RWPE2 (cell line): ENCODE measurements around the gene TMOD3.
A peak's percentile ranks its signal among the peaks of the same experiment; 100 is the strongest.

ENCODE experiments used
- ATAC-seq: fragments of 200-7000 bp; cut with Tn5 transposase; 3 replicates; pipeline ENCODE4 v1.9.1; 2021; ENCODE audit warnings: low read depth
- DNase-seq: peaks from one replicate; pipeline ENCODE4 v3.0.0-alpha.2; 2020; ENCODE audit warnings: low spot score
- H3K27ac ChIP-seq: fragments of 450-650 bp; 2 replicates; pipeline ENCODE4 v1.5.1; 2017; ENCODE audit warnings: mild to moderate bottlenecking; ENCODE audit not compliant: poor library complexity, severe bottlenecking
- H3K27me3 ChIP-seq: fragments of 250-450 bp; sonication (Bioruptor Pico); 2 replicates; pipeline ENCODE4 v1.5.1; 2021; ENCODE audit warnings: mild to moderate bottlenecking, moderate library complexity; ENCODE audit not compliant: insufficient read depth, poor library complexity, severe bottlenecking
- H3K36me3 ChIP-seq: fragments of 250-450 bp; sonication (Bioruptor Pico); 2 replicates; pipeline ENCODE4 v1.5.1; 2020; ENCODE audit warnings: low read depth, mild to moderate bottlenecking, moderate library complexity
- H3K4me1 ChIP-seq: fragments of 250-450 bp; sonication (Bioruptor Pico); 2 replicates; pipeline ENCODE4 v1.5.1; 2021; ENCODE audit warnings: mild to moderate bottlenecking, moderate library complexity; ENCODE audit not compliant: insufficient read depth, poor library complexity, severe bottlenecking
- H3K4me3 ChIP-seq: fragments of 250-450 bp; sonication (Bioruptor Pico); 2 replicates; pipeline ENCODE4 v1.5.1; 2021; ENCODE audit warnings: mild to moderate bottlenecking, moderate library complexity; ENCODE audit not compliant: severe bottlenecking
- H3K9me3 ChIP-seq: fragments of 250-450 bp; sonication (Bioruptor Pico); 2 replicates; pipeline ENCODE4 v1.5.1; 2021; ENCODE audit warnings: mild to moderate bottlenecking, moderate library complexity; ENCODE audit not compliant: severe bottlenecking
- TF ChIP-seq, protein P1 (sequence below): fragments of 450-650 bp; IDR thresholded peaks from one replicate; pipeline ENCODE4 v1.5.1; 2017; ENCODE audit warnings: mild to moderate bottlenecking, moderate library complexity; ENCODE audit not compliant: poor library complexity, severe bottlenecking

The TMOD3 gene

DNA sequence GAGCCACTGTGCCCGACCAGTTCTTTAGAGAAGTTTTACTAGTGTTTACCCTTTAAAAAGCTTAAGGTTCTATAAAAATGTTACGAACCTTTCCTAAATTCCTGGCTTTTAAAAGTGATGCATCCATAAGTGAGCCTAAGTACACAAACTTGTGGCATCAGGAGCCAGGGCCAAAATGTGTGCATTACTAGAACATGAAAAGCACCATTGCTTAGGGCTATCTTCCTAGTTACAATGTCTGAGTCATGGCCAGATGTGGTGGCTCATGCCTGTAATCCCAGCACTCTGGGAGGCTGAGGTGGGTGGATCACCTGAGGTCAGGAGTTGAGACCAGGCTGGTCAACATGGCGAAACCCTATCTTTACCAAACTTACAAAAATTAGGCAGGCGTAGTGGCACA is 102.2 kb downstream of the TMOD3 start:
- peaks cover 64% of the 10 kb centered on the region for H3K36me3 ChIP-seq
- H3K4me1 ChIP-seq: peaks cover 5% of the 10 kb centered on the region
- H3K9me3 ChIP-seq: no peaks in the 10 kb centered on the region
- peak; percentile 81 for ATAC-seq
- H3K4me3 ChIP-seq: no peak overlapping the region
- H3K27me3 ChIP-seq: no peaks in the 10 kb centered on the region
- H3K27ac ChIP-seq: peak overlapping the region; percentile 29
- TF ChIP-seq, protein P1, sequence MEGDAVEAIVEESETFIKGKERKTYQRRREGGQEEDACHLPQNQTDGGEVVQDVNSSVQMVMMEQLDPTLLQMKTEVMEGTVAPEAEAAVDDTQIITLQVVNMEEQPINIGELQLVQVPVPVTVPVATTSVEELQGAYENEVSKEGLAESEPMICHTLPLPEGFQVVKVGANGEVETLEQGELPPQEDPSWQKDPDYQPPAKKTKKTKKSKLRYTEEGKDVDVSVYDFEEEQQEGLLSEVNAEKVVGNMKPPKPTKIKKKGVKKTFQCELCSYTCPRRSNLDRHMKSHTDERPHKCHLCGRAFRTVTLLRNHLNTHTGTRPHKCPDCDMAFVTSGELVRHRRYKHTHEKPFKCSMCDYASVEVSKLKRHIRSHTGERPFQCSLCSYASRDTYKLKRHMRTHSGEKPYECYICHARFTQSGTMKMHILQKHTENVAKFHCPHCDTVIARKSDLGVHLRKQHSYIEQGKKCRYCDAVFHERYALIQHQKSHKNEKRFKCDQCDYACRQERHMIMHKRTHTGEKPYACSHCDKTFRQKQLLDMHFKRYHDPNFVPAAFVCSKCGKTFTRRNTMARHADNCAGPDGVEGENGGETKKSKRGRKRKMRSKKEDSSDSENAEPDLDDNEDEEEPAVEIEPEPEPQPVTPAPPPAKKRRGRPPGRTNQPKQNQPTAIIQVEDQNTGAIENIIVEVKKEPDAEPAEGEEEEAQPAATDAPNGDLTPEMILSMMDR: no peak
- no peak for DNase-seq

DNA sequence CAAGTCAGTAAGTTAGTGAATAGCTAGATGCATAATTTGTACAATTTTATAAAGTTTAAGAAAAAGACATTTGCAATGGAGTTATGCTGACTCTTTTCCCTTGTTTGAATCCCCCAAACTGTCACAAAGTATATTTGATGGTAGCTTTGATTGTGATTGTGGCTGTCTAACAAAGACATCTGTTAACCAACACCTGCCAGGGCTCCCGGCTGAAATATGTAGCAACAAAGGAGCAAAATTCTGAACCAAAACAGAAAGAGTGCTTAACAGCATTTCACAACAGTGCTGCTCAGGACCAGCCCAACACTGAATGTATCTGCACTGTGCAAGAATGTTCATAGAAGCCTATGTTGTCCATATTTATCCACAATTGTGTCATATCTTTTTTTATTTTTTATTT is 102.7 kb downstream of the TMOD3 start:
- no peak overlapping the region for H3K4me3 ChIP-seq
- no peak for DNase-seq
- no peak for ATAC-seq
- no peaks in the 10 kb centered on the region for H3K27me3 ChIP-seq
- H3K36me3 ChIP-seq: peaks cover 66% of the 10 kb centered on the region
- H3K9me3 ChIP-seq: no peaks in the 10 kb centered on the region
- peaks cover 5% of the 10 kb centered on the region for H3K4me1 ChIP-seq
- peak overlapping the region; percentile 29 for H3K27ac ChIP-seq
- TF ChIP-seq, protein P1: no peak

DNA sequence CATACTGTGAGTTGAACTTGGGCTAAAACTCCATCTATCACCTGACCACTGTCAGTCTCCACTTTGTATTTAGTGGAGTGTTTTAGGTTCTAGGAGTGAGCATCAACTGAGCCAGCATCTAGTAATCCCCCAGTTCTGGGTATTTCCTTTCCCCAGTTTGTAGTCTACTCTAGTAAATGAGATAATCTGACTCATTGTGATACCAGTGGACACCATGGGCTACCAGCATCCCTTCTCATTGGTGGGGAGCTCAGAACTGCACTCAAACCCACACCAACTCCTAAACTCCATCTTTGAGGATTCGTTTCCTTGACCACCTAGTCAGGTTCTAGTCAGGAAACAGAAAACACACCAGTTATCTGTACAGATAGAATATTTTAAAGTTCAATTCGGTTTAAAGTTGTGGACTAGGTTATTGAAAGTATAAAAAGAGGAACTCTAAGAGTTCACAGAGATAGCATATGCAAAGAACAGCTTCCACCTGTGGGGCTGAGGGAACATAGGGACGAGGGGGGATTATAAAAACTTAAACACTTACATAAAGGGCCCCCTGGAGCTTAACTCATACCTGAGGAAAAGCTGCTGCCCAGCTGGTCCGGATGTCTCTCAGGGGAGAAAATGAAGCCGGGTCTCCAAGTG is 106.1 kb downstream of the TMOD3 start:
- no peak for ATAC-seq
- H3K27ac ChIP-seq: no peak overlapping the region
- no peak for DNase-seq

DNA sequence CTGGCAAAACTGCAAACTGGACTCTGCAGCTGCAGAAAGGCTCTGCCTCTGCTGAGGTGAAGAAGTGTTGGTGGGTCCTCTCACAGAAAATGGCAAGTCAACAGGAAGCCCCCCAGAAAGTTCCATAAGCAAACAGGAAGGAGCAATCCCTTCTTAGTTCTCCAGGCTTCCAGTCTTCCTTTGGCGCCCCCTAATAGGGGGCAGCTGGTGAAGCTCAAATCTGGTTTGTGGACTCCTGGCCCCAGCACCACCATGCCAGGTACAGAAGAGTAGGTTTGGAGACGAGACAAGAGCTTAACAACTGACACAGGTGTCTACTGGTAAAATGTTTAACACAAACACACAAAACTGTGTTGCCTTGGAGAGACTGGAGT is 106.6 kb downstream of the TMOD3 start:
- ATAC-seq: peak; percentile 8; the same call in 1 of the 3 replicates
- DNase-seq: no peak
- TF ChIP-seq, protein P1: peak; percentile 40

More for the DNA sequence above, 106.1 kb downstream of the TMOD3 start:
- Histone ChIP-seq H3K4me3 (no peak overlapping the region), H3K36me3 (peaks cover 68% of the 10 kb centered on the region), H3K9me3 (no peaks in the 10 kb centered on the region), H3K27me3 (no peaks in the 10 kb centered on the region), H3K4me1 (peaks cover 10% of the 10 kb centered on the region)
- TF ChIP-seq, protein P1: no peak

DNA sequence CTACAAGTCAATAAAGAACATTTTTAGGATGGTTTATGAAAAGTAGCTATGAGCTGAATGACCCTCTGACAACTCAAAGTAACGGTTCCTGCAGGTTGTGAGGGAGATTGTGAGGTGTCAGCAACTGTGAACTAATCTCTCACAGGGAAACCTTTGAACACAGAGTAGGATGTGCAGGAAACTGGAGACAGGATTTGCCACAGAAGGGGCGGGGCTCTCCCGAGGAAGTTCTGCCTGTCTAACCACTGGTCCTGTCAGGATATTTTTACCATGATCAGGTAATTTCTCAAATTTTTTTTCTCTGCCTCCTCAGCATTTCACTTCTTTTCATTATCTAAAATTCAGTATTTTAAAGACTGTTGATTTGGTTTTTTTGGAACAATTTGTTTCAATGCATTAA is 108.8 kb downstream of the TMOD3 start:
- TF ChIP-seq, protein P1: no peak
- ATAC-seq: no peak
- Histone ChIP-seq H3K4me3 (no peak overlapping the region), H3K4me1 (peaks cover 5% of the 10 kb centered on the region), H3K36me3 (peaks cover 65% of the 10 kb centered on the region), H3K9me3 (no peaks in the 10 kb centered on the region), H3K27ac (no peak overlapping the region), H3K27me3 (no peaks in the 10 kb centered on the region)
- DNase-seq: no peak

More for the DNA sequence above, 106.6 kb downstream of the TMOD3 start:
- Histone ChIP-seq H3K4me3 (no peak overlapping the region), H3K36me3 (peaks cover 68% of the 10 kb centered on the region), H3K9me3 (no peaks in the 10 kb centered on the region), H3K27ac (no peak overlapping the region), H3K4me1 (peaks cover 10% of the 10 kb centered on the region), H3K27me3 (no peaks in the 10 kb centered on the region)
